GM12864 (cell line): ENCODE results near the gene ADPRM.

Source experiments
- DNase-seq: peaks from one replicate; pipeline ENCODE4 v3.0.0-alpha.2; 2011; ENCODE audit warnings: low read depth
- H3K4me3 ChIP-seq: 2 replicates; pipeline ENCODE4 v1.5.1; 2011; ENCODE audit warnings: mild to moderate bottlenecking, low read depth, low read length, control low read depth
- TF ChIP-seq, protein P1 (sequence below): IDR thresholded peaks from 2 replicates; pipeline ENCODE4 v1.5.1; 2011; ENCODE audit warnings: low read depth, mild to moderate bottlenecking, moderate library complexity, low read length, control low read depth, inconsistent platforms; ENCODE audit errors: missing control alignments

ADPRM gene

DNA sequence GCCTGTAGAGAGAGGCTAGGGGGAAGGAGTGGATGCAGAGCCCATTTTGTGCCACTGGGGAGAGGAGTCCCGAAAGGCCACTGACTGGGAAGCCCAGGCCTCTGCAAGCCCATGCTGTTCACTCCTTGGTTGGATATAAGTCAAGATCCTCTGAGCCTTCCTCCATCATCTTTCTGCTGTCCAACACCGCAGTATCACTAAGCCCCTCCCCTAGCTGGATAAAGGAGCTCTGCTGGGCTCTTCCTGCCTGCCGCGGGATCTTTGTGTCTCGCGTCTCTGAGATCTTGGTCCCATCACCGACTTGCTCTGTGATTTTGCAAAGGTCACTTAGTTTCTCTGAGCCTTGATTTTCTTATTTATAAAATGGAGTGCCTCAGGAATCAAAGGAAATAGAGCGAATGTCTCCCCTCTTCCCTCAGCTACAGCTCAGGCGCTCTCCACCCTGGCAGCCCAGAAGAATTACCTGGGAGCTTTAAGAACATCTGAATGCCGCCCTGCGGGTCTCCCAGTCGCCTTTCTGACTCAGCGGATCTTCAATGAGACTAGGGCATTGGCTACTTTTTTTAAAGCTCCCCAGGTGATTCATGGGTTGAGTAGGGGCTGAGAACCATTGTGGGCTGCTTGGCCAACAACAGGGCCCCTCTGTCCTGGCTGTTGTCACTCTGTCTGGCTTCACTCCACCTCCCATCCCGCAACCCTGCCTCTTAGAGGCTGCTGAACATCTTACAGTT, 57.6 kb downstream of the ADPRM start:
- no peak overlapping the region for H3K4me3 ChIP-seq
- DNase-seq, result no peak
- TF ChIP-seq, protein P1, sequence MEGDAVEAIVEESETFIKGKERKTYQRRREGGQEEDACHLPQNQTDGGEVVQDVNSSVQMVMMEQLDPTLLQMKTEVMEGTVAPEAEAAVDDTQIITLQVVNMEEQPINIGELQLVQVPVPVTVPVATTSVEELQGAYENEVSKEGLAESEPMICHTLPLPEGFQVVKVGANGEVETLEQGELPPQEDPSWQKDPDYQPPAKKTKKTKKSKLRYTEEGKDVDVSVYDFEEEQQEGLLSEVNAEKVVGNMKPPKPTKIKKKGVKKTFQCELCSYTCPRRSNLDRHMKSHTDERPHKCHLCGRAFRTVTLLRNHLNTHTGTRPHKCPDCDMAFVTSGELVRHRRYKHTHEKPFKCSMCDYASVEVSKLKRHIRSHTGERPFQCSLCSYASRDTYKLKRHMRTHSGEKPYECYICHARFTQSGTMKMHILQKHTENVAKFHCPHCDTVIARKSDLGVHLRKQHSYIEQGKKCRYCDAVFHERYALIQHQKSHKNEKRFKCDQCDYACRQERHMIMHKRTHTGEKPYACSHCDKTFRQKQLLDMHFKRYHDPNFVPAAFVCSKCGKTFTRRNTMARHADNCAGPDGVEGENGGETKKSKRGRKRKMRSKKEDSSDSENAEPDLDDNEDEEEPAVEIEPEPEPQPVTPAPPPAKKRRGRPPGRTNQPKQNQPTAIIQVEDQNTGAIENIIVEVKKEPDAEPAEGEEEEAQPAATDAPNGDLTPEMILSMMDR, result no peak

DNA sequence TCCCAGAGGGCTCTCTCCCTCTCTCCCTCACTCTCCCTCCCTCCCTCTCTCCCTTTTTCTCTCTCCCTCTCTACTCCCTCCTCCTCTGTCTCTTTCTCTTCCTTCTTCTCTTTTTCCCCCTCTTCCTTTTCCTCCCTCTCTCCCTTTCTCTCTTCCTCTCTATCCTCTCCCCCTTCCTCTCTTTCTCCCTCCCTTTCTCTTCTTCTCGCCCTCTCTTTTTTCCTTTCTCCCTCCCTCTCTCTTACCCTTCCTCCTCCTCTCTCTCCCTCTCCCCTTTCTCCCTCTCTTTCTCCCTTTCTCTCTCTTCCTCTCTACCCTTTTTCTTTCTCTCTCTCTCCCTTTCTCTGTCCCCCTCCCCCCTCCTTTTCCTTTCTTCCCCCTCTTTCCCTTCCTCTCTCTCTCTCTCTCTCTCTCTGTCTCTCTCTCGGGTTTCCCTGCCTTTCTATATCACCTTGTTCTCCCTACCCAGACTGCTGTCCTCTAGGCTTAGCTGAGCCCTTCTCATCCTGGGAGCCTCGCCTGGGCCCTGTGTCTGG, 58.3 kb downstream of the ADPRM start:
- no peak for DNase-seq
- no peak overlapping the region for H3K4me3 ChIP-seq
- TF ChIP-seq, protein P1, result no peak

DNA sequence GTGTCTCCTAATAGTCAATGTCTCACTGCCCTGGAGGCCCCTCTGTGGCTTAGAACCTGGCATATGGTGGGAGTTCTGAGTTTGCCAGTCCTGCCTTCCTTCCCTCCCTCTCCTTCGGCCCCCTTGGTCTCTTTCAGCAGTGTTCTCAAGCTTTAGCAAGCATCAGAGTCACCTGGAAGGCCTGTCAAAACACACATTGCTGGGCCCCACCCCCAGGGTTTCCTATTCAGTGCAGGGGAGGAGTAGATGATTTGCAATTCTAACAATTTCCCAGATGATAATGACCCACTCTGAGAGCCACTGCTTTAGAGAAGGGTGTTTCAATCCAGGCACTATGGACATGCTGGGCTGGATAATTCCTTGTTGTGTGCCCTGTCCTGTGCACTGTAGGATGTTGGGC, 58.8 kb downstream of the ADPRM start:
- TF ChIP-seq, protein P1, result no peak
- H3K4me3 ChIP-seq, result no peak overlapping the region
- DNase-seq, result no peak

DNA sequence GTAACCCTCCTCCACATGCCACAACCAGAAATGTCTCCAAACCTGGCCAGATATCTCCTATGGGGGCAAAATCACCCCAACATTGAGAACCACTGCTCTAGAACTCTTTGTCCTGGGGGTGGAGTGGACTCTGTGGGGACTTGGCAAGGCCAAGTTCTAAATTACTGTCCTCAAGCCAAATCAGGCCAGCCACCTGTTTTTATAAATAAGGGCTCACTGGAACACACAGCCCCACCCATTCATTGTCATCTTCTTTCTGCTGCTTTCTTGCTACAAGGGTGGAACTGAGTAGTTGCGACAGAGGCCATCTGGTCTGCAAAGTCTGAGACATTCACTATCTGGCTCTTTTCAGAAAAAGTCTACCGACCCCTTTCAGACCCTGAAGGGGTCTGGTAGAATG, 59.2 kb downstream of the ADPRM start:
- no peak overlapping the region for H3K4me3 ChIP-seq
- TF ChIP-seq, protein P1, result no peak

DNA sequence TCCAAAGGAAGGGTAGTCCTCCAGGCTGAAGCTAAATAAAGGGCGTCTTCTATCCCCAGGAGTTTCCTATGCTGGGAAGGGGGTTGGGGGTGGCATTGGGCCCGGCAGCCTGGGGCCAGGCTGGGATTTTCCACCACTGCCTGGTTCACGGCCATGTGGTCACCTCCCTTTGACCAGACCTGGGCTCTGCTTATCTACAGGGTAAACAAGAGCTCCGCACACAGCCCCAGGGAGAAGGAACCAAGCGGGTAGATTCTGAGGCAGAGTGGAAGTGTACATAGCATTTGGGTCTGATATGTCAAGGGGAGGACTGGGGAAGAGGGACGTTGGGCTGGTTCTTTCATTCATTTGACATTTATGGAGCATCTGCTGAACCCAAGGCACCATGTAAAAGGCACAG, 59.7 kb downstream of the ADPRM start:
- no peak overlapping the region for H3K4me3 ChIP-seq
- DNase-seq, result no peak
- TF ChIP-seq, protein P1, result no peak

More for the DNA sequence above, 59.2 kb downstream of the ADPRM start:
- no peak for DNase-seq

DNA sequence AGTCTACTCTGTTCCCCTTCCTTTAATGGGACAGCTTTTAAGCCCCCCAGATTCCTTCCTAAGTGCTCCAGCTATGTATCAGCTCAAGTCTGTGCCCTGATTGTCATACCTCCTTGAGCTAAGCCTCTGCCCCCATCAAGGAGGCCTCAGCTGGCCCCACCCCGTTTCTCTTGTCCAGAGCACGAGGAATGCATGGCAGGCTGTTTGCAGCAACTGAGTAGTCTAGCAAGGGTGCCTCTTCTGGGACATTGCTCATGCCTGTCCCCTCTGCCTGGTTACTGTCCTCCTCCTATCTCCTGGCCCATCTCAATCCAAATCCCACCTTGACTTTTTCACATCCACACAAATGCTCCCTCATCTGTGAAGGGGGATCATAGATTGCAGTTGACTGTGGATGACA, 60.3 kb downstream of the ADPRM start:
- H3K4me3 ChIP-seq, result no peak overlapping the region
- DNase-seq, result no peak
- TF ChIP-seq, protein P1, result no peak

DNA sequence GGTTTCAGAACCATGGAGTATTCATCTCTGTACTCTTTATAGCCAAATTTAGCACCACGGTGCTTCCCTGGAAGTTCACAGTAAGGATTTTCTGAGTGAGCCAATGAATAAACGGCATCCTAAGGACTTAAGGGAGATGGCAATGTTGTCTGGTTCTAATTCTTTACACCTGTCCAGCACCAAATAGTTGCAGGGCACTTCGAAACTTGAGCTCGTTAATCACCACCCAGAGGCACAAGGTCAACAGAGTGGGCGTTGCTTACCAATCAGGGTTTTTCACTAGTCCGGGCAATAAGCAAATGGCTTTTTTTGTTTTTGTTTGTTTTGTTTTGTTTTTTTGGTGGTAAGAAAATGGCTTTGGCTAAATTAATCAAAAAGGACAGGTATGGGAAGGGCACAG, 60.7 kb downstream of the ADPRM start:
- TF ChIP-seq, protein P1, result no peak
- H3K4me3 ChIP-seq, result no peak overlapping the region

More for the DNA sequence above, 60.7 kb downstream of the ADPRM start:
- DNase-seq, result no peak
